Kidney glomerular epithelial cell (primary cell): ENCODE results near the gene EIF4H.
"Not testable (repeated sequence)": the region's sequence is repeated elsewhere in the genome, so short reads cannot be mapped to it uniquely, and the experiment has no call there.

ENCODE experiments used
- DNase-seq: peaks from one replicate; lab custom pipeline; 2025; lab: John Stamatoyannopoulos, UW

The EIF4H gene

DNA sequence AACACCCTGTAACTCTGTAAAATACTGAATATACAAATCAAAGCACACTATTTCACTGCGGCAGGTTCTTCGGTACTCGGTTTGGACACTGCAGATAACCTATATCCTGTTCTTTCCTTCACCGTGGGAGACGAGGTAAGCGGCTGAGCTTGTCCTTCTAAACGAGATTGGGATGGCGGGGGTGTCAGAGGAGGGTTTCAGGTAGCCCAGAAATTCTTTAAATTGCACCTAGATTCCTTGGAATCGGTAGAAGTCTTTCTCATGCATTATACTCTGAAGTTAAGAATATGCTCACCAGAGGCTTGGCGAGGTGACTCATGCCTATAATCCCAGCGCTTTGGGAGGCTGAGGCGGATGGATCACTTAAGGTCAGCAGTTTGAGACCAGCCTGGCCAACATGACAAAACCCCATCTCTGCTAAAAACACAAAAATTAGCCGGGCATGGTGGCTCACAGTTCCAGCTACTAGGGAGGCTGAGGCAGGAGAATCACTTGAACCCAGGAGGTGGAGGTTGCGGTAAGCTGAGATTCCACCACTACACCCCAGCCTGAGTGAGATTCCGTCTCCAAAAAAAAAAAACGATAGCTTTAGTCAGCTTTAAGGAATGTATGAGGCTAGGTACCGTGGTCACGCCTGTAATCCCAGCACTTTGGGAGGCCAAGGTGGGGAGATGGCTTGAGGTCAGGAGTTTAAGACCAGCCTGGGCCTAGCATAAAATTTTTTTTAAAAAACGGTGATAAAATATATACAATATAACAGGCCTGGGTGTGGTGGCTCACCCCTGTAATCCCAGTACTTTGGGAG lies 25.6 kb downstream of the EIF4H start:
- peak; percentile 23 for DNase-seq

DNA sequence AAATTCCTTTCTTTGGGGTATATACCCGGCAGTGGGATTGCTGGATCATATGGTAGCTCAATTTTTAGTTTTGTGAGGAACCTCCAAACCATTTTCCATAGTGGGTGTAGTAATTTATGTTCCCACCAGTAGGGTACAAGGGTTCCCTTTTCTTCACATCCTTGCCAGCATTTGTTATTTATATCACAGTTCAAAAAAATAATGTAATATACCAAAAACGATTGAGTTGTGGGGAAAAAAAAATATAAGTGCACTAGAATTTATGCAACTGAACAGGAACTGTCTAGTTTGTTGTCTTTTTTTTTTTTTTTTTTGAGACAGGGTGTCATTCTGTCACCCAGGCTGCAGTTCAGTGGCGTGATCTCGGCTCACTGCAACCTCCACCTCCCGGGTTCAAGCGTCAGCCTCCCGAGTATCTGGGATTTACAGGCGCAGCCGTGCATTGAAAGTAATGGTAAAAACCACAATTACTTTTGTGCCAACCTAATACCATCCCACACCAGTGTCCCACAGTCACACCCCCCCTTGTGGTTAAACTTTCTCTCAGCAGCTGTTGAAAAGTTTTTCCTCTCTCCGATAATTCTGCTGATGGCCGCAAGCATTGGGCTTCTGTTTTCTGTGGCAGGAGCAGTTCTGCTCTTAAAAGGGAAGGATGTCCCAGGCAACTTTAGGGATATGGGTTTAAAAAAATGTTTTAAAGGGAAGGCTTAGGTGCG lies 28.8 kb downstream of the EIF4H start:
- peak; percentile 44 for DNase-seq

DNA sequence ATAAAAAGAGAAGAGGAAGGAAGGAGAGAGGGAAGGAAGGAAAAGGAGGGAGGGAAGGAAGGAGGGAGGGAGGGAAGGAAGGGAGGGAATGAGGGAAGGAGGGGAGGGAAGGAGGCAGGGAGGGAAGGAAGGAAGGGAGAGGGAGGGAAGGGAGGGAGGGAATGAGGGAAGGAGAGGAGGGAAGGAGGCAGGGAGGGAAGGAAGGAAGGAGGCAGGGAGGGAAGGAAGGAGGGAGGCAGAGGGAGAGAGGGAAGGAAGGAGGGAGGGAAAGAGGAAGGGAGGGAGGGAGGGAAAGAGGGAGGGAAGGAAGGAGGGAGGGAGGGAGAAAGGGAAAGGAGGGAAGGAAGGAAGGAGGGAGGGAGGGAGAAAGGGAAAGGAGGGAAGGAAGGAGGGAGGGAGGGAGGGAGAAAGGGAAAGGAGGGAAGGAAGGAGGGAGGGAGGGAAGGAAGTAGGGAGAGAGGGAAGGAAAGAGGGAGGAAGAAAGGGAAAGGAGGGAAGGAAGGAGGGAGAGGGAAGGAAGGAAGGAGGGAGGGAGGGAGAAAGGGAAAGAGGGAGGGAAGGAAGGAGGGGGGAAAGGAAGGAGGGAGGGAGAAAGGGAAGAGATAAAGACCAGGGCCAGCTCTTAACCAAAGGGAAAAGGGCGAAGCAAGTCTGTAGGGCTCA lies 29.9 kb downstream of the EIF4H start:
- no peak for DNase-seq

DNA sequence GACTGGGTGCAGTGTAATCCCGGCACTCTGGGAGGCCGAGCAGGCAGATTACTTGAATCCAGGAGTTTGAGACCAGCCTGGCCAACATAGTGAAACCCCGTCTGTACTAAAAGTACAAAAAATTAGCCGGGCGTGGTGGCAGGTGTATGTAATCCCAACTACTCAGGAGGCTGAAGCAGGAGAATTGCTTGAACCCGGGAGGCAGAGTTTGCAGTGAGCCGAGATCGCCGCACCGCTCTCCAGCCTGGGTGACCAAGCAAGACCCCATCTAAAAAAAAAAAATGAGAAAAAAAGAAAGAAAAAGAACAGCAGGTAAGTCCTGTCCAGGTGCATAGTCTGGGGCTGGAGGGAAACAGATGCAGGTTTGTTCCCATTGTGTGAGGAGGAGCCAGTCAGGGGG lies 31.9 kb downstream of the EIF4H start:
- not testable (repeated sequence) for DNase-seq

DNA sequence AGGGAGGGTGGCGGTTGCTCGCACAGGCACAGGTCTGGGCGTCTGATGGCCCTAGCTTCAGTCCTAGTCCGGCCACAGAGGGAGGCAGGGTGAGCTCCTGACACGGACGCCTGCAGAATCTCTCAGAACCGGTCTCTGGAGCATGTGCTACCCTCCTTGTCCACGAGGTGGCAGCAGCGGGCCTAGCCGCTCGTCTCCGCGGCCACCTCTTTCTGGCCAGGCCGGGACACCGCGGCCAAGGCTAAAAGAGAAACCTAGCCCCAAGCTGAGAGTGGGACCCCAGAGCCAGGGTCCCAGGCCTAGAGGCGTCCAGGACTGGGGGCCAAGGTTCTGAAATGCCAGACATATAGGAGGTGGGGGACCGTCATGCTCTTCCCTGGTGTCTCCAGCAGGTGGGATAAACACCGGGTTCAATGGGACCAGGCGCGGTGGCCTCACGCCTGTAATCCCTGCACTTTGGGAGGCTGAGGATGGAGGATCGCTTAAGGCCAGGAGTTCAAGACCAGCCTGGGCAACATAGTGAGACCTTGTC lies 32.5 kb downstream of the EIF4H start:
- DNase-seq = peak; percentile 70

DNA sequence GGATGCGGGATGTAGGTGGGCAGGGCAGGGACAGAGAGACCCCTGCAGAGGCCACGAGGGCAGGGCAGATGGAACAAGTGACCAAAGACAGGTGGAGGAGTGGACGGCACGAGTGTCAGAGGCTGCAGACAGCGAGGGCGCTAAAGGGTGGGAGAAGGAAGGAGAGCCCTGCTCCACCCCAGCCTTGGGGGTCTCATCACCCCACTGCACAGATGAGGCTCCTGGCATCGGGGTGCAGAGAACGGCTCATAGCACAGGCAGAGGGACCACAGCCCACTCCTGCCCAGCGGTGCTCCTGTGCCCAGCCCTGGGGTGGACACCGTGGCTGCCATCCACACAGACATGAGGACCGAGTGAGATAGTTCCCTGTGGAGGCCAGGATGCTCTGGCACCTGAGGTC lies 33.4 kb downstream of the EIF4H start:
- DNase-seq = no peak

DNA sequence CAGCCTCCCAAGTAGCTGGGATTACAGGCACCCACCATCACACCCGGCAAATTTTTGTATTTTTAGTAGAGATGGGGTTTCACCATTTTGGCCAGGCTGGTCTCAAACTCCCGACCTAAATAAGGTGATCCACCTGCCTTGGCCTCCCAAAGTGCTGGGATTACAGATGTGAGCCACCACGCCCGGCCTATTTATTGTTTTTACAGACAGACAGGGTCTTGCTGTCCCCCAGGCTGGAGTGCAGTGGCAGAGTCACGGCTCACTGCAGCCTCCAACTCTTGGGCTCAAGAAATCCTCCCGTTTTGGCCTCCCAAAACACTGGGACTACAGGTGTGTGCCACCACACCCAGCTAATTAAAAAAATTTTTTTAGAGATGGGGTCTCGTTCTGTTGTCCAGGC lies 34.1 kb downstream of the EIF4H start:
- DNase-seq = not testable (repeated sequence)

DNA sequence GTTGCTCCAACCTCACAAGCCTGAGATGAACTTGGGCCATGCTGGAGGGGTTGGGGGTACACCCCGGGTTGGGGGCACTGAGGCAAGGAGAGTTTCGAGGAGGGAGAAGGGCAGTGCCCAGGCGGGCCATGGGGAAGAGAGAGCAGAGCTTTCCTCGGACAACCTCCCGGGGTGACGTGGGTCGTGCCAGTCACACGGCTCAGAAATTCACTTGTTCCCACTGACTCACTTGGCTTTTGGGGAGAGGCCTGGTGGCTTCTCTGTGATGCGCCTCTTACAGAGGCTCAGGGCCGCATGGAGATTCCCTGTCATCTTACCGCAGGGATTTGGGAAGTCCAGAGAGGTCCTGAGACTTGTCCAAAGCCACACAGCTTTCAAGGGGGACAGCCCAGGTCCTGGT lies 38.5 kb downstream of the EIF4H start:
- no peak for DNase-seq

DNA sequence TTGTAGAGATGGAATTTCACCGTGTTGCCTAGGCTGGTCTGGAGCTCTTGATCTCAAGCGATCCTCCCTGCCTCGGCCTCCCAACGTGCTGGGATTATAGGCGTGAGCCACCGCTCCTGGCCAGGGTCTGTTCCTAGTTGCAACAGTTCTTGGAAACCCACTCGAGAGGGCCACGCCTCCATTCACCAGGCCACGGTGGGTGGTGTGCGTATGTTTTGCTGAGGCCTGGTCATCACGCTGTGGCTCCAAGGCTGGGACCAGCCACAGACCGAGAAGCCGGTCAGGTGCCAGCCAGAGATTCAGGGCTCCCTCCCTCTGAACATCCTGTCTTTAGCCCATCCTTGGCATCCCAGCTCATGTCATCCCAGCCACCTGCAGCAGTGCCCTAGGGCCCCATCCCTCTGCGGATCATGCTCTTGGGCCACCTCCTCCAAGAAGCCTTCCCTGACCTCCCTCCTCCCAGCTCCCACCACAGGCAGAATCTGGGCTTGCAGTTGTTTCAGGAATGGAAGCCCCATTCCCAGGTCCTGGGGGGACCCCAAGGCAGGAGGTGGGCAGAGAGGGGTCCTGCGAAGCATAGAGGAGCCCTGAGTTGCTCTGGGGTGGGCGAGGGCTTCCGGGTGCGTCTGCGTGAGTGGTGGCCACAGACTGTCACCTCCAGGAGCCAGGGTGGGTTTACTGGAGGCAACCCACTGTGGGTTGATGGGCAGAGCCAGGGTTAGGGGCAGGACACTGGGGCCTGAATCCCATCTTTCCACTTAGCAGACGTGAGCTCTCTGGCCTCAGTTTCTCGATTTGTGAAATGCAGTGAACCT lies 40.9 kb downstream of the EIF4H start:
- DNase-seq = no peak

DNA sequence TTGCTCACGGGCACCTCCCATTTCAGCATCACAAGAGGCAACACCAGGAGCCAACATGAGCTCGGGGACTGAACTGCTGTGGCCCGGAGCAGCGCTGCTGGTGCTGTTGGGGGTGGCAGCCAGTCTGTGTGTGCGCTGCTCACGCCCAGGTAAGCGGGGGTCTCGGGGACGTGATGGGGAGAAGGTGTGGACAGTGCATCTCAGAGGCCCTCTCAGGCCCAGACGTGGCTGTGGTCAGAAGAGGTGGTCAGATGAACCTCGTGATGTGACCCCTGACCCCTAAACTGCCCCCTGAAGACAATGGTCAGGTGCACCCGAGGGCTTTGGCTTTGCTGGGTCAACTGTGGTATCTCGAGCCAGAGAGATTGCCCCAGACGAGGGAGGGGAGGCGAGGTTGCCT lies 41.8 kb downstream of the EIF4H start:
- DNase-seq = no peak

DNA sequence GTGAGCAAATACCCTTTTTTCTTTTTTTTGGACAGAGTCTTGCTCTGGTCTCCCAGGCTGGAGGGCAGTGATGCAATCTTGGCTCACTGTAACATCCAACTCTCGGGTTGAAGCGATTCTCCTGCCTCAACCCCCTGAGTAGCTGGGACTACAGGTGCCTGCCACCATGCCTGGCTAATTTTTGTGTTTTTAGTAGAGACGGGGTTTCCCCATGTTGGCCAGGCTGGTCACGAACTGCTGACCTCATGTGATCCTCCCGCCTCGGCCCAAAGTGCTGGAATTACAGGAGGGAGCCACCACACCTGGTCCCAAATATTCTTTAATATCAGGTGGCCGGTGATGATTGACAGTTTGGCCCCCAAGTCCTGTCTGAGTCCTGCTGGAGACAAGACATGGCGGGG lies 42.2 kb downstream of the EIF4H start:
- no peak for DNase-seq

DNA sequence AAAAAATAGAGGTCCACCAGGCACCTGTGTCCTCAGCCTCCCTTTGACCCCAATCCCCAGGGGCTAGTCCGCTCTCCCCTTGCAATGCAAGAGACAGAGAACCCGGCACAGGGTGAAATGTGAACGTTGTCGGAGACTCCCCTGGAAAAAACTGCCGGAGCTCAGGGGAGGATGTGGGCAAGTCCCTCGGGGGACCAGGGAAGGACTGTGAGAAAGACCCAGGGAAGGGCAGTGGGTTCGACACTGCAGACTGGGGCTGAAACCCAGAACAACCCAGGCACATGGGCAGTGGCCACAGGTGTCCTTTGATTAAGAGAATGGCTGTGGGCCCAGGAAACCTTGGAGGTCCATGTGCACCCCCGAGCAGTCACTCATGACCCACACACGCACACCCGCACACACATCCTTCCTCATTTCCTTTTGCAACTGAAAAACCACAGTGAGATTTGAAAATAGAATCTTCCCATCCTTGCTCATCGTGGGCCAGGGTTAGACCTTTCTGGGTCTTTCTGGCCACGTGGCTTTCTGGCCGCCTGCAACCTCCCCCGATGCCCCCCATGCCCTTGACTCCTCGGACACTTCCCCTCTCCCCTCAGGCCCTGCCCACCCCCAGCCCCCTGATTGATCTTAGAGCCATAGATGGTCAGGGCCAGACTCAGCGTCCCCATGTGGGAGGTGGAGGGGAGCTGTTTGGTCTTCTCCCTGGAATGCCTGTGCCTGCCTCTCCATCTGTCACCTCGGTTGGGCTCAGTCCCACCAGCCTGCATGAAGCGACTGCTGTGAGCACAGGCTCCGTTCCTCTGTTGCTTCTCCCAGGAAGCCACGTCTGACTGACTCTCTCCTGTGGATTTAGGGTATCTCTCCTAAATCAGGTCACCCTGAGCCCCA lies 43.5 kb downstream of the EIF4H start:
- no peak for DNase-seq

DNA sequence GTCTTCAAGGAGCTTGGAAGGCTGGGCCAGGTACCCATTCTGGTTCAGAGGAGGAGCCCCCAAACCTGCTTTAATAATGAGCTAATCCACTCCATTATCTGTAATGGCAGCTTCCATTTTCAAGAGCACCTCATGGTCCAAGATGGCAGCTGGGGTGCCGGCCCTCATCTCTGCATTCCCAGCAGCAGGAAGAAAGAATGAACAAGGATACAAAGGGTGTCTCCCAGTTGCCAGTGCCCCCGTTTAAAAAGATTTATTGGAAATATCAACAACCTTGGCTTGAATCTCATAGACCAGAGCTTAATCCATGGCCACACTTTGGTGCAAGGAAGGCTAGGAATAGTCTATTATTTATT lies 44.2 kb downstream of the EIF4H start:
- DNase-seq = no peak

DNA sequence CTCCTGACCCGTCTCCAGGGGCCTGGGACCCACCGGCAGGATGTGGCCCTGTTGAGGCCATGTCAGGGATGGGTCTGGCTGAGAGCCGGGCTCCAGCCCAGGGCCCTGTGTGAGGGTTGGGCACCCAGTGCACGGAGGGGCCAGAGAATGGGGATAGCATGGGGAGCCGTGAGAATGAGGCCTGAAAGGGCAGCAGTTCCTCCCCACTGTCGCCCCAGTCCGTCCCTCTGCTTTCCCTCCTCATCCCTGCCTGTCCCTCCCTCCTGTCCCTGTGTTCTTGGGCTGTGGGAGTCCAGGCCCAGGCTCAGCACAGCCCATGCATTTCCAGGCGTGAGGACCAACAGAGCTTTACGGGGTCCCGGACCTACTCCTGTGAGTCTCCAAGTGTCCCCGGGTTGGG lies 45.3 kb downstream of the EIF4H start:
- no peak for DNase-seq

DNA sequence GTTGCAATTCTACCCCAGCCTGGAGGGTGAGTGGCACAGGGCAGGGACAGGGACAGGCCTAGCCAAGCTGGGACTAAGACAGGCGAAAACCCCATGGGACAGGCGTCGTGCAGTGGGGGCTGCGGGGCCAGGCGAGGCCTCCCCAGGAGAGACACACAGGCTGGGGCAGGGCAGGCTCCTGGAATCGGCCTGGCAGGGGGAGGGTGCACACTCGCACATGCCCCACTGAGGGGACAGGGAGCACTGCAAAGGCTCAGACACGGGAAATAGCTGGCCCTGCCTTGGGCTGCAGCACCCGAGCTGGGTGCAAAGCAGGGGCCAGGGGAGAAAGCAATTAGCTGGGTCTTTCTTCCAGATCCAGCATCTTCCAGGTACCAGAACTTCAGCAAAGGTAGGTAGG lies 46.1 kb downstream of the EIF4H start:
- no peak for DNase-seq

DNA sequence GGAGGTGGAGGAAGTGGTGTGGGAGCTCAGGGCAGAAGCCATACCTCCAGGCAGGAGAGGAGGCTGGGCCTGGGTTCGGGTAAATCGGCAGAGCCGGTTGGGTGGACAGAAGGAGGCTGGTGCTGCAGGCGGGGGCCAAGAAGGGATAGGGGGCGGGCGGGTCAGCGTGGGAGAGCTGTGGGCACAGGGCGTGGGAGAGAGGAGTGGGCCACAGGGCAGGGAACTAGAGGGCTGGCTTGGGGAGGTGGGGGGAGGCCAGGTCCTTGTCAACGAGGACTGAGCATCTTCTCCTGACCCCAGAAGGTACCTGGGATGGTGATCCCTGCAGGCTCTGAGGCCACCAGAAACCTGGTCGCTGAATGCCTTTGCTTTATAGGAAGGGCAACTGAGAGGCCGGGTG lies 47.6 kb downstream of the EIF4H start:
- no peak for DNase-seq

DNA sequence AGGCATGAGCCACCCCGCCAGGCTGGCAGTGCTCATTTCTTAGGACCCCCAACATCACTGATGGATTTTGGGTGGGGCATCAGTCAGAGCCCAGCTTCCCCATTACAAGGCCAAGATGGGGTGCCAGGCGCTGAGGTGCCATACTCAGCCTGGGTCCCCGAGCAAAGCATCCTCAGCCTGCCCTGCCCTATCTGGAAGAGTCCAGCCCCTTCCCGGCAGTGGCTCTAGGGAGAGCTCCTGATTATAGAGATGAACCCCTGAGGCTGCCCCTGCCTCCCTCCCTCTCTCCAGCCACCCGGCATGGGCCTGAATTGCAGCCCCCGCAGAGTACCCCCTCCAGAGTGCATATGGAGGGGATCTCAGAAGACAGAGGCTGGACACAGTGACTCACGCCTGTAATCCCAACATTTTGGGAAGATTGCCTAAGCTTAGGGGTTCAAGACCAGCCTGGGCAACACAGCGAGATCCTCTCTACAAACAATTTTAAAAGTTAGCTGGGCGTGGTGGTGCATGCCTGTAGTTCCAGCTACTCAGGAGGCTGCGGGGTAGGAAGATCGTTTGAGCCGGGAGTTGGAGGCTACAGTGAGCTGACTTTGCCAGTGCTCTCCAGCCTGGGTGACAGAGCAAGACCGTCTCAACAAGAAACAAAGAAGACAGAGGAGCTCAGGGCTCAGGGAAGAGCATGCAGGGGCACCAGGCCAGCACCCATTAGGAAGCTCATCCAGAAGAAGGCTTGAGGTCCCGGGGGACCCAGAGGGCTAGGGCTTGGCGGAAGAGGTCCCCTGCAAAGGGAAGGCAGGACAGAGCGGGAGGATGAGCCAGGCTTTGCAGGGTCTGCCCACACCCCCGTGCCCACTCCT lies 48.9 kb downstream of the EIF4H start:
- DNase-seq = no peak

DNA sequence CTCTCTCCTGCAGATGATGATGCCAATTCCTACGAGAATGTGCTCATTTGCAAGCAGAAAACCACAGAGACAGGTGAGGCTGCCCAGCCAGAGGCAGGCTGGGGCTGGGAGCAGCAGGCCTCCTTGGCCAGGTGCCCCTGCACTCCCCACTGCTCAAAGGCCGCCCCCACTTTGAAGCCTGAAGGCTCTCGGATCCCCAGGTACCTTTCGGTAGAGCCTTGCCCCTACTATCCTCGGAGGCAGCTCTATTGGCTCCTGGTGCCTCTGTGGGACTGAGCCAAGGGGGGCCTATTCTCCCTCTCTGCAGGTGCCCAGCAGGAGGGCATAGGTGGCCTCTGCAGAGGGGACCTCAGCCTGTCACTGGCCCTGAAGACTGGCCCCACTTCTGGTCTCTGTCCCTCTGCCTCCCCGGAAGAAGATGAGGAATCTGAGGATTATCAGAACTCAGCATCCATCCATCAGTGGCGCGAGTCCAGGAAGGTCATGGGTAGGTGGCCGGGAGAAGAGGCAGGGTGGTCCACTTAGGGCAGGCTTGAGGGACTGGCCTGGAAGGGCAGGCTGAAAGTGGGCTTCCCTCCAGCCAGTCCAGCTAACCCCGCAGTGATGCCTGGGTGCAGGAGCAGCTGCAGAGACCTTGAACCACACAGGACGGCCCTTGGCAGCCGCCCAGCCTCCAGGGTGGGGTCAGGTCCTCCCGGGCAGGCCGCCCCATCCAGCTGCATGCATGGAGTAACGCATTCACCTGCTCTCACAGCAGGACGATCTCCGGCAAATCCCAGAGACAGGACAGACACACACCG lies 49.8 kb downstream of the EIF4H start:
- no peak for DNase-seq

DNA sequence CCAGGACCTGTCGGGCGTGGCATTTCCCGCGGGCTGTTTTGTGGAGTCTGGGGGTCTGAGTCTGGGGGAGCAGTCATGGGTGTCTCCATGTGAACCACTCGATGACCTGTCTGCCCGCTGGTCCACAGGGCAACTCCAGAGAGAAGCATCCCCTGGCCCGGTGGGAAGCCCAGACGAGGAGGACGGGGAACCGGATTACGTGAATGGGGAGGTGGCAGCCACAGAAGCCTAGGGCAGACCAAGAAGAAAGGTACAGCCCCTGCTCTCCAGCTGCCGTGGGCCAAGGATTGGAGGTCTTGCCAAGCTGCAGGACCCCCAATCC lies 50.3 kb downstream of the EIF4H start:
- DNase-seq = no peak
